Measurements from ENCODE around the gene CCDC81.

- no peak for TF ChIP-seq CTCF (IDR thresholded peaks at IDR 0.05)
- no peak for TF ChIP-seq EP300 (IDR thresholded peaks at IDR 0.05)
Measured at GRCh38 chr11:86442420-86442819, 67.7 kb downstream of the CCDC81 start.

Data from esophagus muscularis mucosa (tissue), 3 donors.